Astrocyte (in vitro differentiated cells and primary cell): ENCODE measurements around the gene UACA.

Experiments used
- CTCF ChIP-seq: IDR thresholded peaks from 2 replicates; pipeline ENCODE4 v1.5.1; 2011; ENCODE audit warnings: low read depth, mild to moderate bottlenecking, inconsistent platforms, low read length, moderate library complexity; ENCODE audit not compliant: insufficient read depth
- EZH2 ChIP-seq: IDR thresholded peaks from 2 replicates; pipeline ENCODE4 v1.6.1; 2012; ENCODE audit warnings: mild to moderate bottlenecking, low read length, inconsistent platforms; ENCODE audit not compliant: insufficient read depth

GRCh38 chr15:70633991-70634390 is 129.4 kb downstream of the UACA start:
- TF ChIP-seq CTCF (no peak), EZH2 (no peak)
